Spleen (tissue), 7 donors: ENCODE data around the gene INO80C.

ENCODE experiments used
- POLR2A ChIP-seq, 3 donors: fragments of 450-650 bp; IDR thresholded peaks; one replicate each; pipeline ENCODE4 v1.5.1; 2017; ENCODE audit warnings: antibody characterized with exemption in 3 of 3, mild to moderate bottlenecking in 1 of 3
- TF ChIP-seq, protein P1 (sequence below), 11 experiments: fragments of 200-600 bp in 7 of 11; fragments of 450-650 bp in 4 of 11; sonication (generic) in 4 of 11; IDR thresholded peaks in 8 of 11; conservative IDR thresholded peaks in 3 of 11; 1 replicate in 7 of 11; 2 replicates in 4 of 11; pipeline versions ENCODE4 v1.4.0 to v1.8.0; 2016 to 2021; ENCODE audit warnings: antibody characterized with exemption in 11 of 11, inconsistent platforms in 4 of 11, mild to moderate bottlenecking in 1 of 11
- donor health status: DM: no; HTN: no; CAD: no; lungs with moderate emphysema.
- donor health status: DM: no; HTN: no; CAD: no.
- donor health status: DM: no; HTN: no; CAD: no.

- TF ChIP-seq, protein P1, sequence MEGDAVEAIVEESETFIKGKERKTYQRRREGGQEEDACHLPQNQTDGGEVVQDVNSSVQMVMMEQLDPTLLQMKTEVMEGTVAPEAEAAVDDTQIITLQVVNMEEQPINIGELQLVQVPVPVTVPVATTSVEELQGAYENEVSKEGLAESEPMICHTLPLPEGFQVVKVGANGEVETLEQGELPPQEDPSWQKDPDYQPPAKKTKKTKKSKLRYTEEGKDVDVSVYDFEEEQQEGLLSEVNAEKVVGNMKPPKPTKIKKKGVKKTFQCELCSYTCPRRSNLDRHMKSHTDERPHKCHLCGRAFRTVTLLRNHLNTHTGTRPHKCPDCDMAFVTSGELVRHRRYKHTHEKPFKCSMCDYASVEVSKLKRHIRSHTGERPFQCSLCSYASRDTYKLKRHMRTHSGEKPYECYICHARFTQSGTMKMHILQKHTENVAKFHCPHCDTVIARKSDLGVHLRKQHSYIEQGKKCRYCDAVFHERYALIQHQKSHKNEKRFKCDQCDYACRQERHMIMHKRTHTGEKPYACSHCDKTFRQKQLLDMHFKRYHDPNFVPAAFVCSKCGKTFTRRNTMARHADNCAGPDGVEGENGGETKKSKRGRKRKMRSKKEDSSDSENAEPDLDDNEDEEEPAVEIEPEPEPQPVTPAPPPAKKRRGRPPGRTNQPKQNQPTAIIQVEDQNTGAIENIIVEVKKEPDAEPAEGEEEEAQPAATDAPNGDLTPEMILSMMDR (IDR thresholded peaks at IDR 0.05 in 8 of 11, conservative IDR thresholded peaks at IDR 0.05 in 3 of 11), result no peak
- no peak for TF ChIP-seq POLR2A (IDR thresholded peaks at IDR 0.05)
Observed at GRCh38 chr18:35442701-35443100, 55.1 kb downstream of the INO80C start.
